Testis (tissue), 2 donors: ENCODE data around the gene PCNX3.

Experiments
- CTCF ChIP-seq, 3 experiments: fragments of 450-650 bp in 2 of 3; fragments of 200-600 bp in 1 of 3; sonication (generic) in 1 of 3; IDR thresholded peaks; one replicate each; pipeline ENCODE4 v1.5.1; 2016 to 2019; ENCODE audit warnings: antibody characterized with exemption in 3 of 3, mild to moderate bottlenecking in 2 of 3, moderate library complexity in 1 of 3
- POLR2A ChIP-seq: fragments of 450-650 bp; IDR thresholded peaks from one replicate; pipeline ENCODE4 v1.6.1; 2017; ENCODE audit warnings: antibody characterized with exemption, mild to moderate bottlenecking, moderate library complexity

GRCh38 chr11:65596520-65596919 is 19.1 kb upstream of the PCNX3 start:
- no peak for TF ChIP-seq CTCF (IDR thresholded peaks at IDR 0.05)
- TF ChIP-seq POLR2A, result no peak
